SK-N-SH (cell line): ENCODE results near the gene FOSB. TPM values are rescaled to one million over a fixed set of nuclear protein-coding genes. Genes with fewer than 3 reads are reported as not detected.

ENCODE experiments used
- CTCF ChIA-PET: fragments of 300-600, 350-600 bp; formaldehyde crosslinking; extraction: SDS; loops from one replicate; lab custom pipeline; 2021; lab: Yijun Ruan, JAX
- POLR2A ChIA-PET: fragments of 350-600 bp; sonication (Branson Sonifier 250); formaldehyde crosslinking; extraction: SDS; loops from one replicate; lab custom pipeline; 2020; ENCODE audit warnings: antibody characterized with exemption, inconsistent platforms; lab: Yijun Ruan, JAX
- DNase-seq: peaks from one replicate; pipeline ENCODE4 v3.0.0; 2012
- H2AFZ ChIP-seq: fragments of 200-600 bp; sonication (generic); 2 replicates; pipeline ENCODE4 v1.8.1; 2016; ENCODE audit warnings: antibody characterized with exemption, mild to moderate bottlenecking, low read depth
- H3F3A ChIP-seq: fragments of 200-600 bp; sonication (generic); replicated peaks from 2 replicates; pipeline ENCODE3; 2016; ENCODE audit warnings: antibody characterized with exemption, mild to moderate bottlenecking; ENCODE audit not compliant: insufficient read depth
- H3K27ac ChIP-seq, 2 experiments: fragments of 200-500 bp in 1 of 2; fragments of 200-600 bp in 1 of 2; sonication (Bioruptor generic) in 1 of 2; sonication (generic), shearing (Covaris generic) in 1 of 2; 2 replicates each; pipeline versions ENCODE4 v1.5.1 to v1.6.1; 2014 to 2016; ENCODE audit warnings: low read depth in 2 of 2, inconsistent platforms in 1 of 2, low read length in 1 of 2, mild to moderate bottlenecking in 1 of 2, mixed read lengths in 1 of 2
- H3K27me3 ChIP-seq: fragments of 200-600 bp; sonication (generic), shearing (Covaris generic); 2 replicates; pipeline ENCODE4 v1.6.1; 2016; ENCODE audit warnings: mixed run types; ENCODE audit not compliant: insufficient read depth
- H3K36me3 ChIP-seq, 2 experiments: fragments of 200-500 bp in 1 of 2; fragments of 200-600 bp in 1 of 2; sonication (Bioruptor generic) in 1 of 2; sonication (generic) in 1 of 2; replicated peaks in 1 of 2; 2 replicates each; pipeline versions ENCODE3 to v1.5.1; 2014 to 2016; ENCODE audit warnings: low read length in 1 of 2, mild to moderate bottlenecking in 1 of 2; ENCODE audit not compliant: insufficient read depth in 2 of 2, control insufficient read depth in 1 of 2
- H3K4me1 ChIP-seq, 2 experiments: fragments of 200-500 bp in 1 of 2; fragments of 200-600 bp in 1 of 2; sonication (Bioruptor generic) in 1 of 2; sonication (generic), shearing (Covaris generic) in 1 of 2; 2 replicates each; pipeline versions ENCODE4 v1.5.1 to v1.6.1; 2014 to 2016; ENCODE audit warnings: low read depth in 1 of 2, low read length in 1 of 2, mixed run types in 1 of 2; ENCODE audit not compliant: insufficient read depth in 2 of 2, control insufficient read depth in 1 of 2
- H3K4me2 ChIP-seq: fragments of 200-600 bp; sonication (generic), shearing (Covaris generic); 2 replicates; pipeline ENCODE4 v1.6.1; 2017; ENCODE audit warnings: mixed run types
- H3K4me3 ChIP-seq, 2 experiments: fragments of 200-500 bp in 1 of 2; fragments of 200-600 bp in 1 of 2; sonication (Bioruptor generic) in 1 of 2; sonication (generic), shearing (Covaris generic) in 1 of 2; 2 replicates each; pipeline versions ENCODE4 v1.5.1 to v1.8.1; 2014 to 2016; ENCODE audit warnings: low read depth in 2 of 2, inconsistent platforms in 1 of 2, low read length in 1 of 2, mild to moderate bottlenecking in 1 of 2, mixed read lengths in 1 of 2, moderate library complexity in 1 of 2
- H3K79me2 ChIP-seq: fragments of 200-600 bp; sonication (generic); 2 replicates; pipeline ENCODE4 v1.8.1; 2017; ENCODE audit warnings: mild to moderate bottlenecking; ENCODE audit not compliant: insufficient read depth
- H3K9ac ChIP-seq: fragments of 200-600 bp; sonication (generic); 2 replicates; pipeline ENCODE4 v1.6.1; 2017; ENCODE audit warnings: mixed run types
- H3K9me2 ChIP-seq: fragments of 200-600 bp; sonication (generic); 2 replicates; pipeline ENCODE4 v1.6.1; 2017; ENCODE audit warnings: mixed run types
- H3K9me3 ChIP-seq: fragments of 200-600 bp; sonication (generic); 2 replicates; pipeline ENCODE4 v1.6.1; 2017; ENCODE audit warnings: mixed run types, mild to moderate bottlenecking, moderate library complexity
- H4K20me1 ChIP-seq: fragments of 200-600 bp; sonication (generic); 2 replicates; pipeline ENCODE4 v1.6.1; 2017; ENCODE audit warnings: mild to moderate bottlenecking, mixed run types; ENCODE audit not compliant: insufficient read depth
- ELF1 ChIP-seq: IDR thresholded peaks from 2 replicates; pipeline ENCODE4 v1.4.0; 2012
- EP300 ChIP-seq, 2 experiments: IDR thresholded peaks; 2 replicates each; pipeline versions ENCODE4 v1.4.0 to v1.6.1; 2012; ENCODE audit warnings: borderline replicate concordance in 1 of 2, low read depth in 1 of 2, low read length in 1 of 2
- FOSL2 ChIP-seq: IDR thresholded peaks from 2 replicates; pipeline ENCODE4 v1.4.0; 2012; ENCODE audit warnings: low read depth, mild to moderate bottlenecking, moderate library complexity, borderline replicate concordance
- FOXJ3 ChIP-seq: sonication (generic); formaldehyde crosslinking; IDR thresholded peaks from 2 replicates; pipeline ENCODE4 v1.5.1; 2020; ENCODE audit warnings: mild to moderate bottlenecking, missing genetic modification reagents
- MEF2A ChIP-seq: IDR thresholded peaks from 2 replicates; pipeline ENCODE4 v1.4.0; 2012; ENCODE audit warnings: low read depth, borderline replicate concordance
- PBX3 ChIP-seq: IDR thresholded peaks from 2 replicates; pipeline ENCODE4; 2012
- SMC3 ChIP-seq: IDR thresholded peaks from 2 replicates; pipeline ENCODE4 v1.6.1; 2012; ENCODE audit warnings: low read depth, low read length, improper control_type of control experiment
- TAF1 ChIP-seq: IDR thresholded peaks from 2 replicates; pipeline ENCODE4 v1.6.1; 2012; ENCODE audit warnings: low read depth, mild to moderate bottlenecking, low read length, moderate library complexity, borderline replicate concordance
- WGBS: methylation state at CpG from one replicate; pipeline ENCODE4 v1.1.6; 2017; ENCODE audit warnings: low lambda C conversion rate; 5-methylcytosine and 5-hydroxymethylcytosine counted together
- polyA plus RNA-seq, 3 experiments: library from polyadenylated mRNA; depleted of rRNA; stranded (reverse); fragments of >200 nt; gene quantifications; 2 replicates each; pipeline ENCODE4 v1.2.3, GENCODE V29; 2012
- TF ChIP-seq, protein P1 (sequence below): IDR thresholded peaks from 2 replicates; pipeline ENCODE4 v1.6.1; 2012; ENCODE audit warnings: mild to moderate bottlenecking, low read depth, low read length, moderate library complexity
- TF ChIP-seq, protein P2 (sequence below): IDR thresholded peaks from 2 replicates; pipeline ENCODE4 v1.4.0; 2012; ENCODE audit warnings: low read depth, borderline replicate concordance

Gene FOSB
- polyA plus RNA-seq, 1 of the 3 experiments (the other 2 are of a cell fraction), result 78.2 TPM

DNA sequence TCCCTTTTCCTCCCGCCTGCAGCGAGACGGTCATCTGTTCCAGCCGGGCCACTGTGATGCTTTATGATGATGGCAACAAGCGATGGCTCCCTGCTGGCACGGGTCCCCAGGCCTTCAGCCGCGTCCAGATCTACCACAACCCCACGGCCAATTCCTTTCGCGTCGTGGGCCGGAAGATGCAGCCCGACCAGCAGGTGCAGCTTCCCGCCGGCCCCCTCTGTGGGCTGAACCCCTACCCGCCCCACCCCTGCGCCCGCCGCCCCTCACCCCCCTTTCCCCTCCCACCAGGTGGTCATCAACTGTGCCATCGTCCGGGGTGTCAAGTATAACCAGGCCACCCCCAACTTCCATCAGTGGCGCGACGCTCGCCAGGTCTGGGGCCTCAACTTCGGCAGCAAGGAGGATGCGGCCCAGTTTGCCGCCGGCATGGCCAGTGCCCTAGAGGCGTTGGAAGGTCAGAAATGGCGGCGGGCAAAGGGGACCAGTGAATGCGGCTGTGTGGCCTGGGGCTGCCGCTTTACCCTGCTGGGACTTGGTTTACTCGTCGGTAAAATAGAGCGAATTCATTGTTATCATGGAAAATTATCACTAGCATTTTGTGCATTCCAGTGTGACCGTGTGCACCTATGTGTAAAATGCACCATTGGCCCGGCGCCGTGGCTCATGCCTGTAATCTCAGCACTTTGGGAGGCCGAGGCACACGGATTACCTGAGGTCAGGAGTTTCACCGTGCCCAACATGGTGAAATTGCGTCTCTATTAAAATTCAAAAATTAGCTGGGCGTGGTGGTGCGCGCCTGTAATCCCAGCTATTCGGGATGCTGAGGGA, 50.1 kb downstream of the FOSB start:
- no peak overlapping the region for H3K4me2 ChIP-seq
- 90% methylated on average over 50 of the region's 50 CpGs for WGBS

More for the DNA sequence above, 50.1 kb downstream of the FOSB start:
- no peaks in the 10 kb centered on the region for H3K27me3 ChIP-seq
- H3K9ac ChIP-seq, result no peak overlapping the region
- POLR2A ChIA-PET, result no interaction called here
- peaks cover 50% of the 10 kb centered on the region for H4K20me1 ChIP-seq
- peaks cover 60% of the 10 kb centered on the region for H3K79me2 ChIP-seq
- H2AFZ ChIP-seq, result no peak overlapping the region
- peaks cover 9% of the 10 kb centered on the region for H3F3A ChIP-seq
- CTCF ChIA-PET, result interaction anchor here (0.7 kb wide), 1 partner anchor 41 kb away, joined by 3 read pairs; no protein-coding TSS in a partner anchor
- no peaks in the 10 kb centered on the region for H3K9me3 ChIP-seq
- no peaks in the 10 kb centered on the region for H3K9me2 ChIP-seq
- TF ChIP-seq SMC3, result no peak
- TF ChIP-seq FOSL2, result no peak
- TF ChIP-seq ELF1, result no peak
- TF ChIP-seq EP300 (IDR thresholded peaks at IDR 0.05; ENCODE audit: borderline replicate concordance in 1 of 2, low read depth in 1 of 2, low read length in 1 of 2), result no peak
- TF ChIP-seq TAF1, result no peak
- TF ChIP-seq FOXJ3 (CRISPR knock-in tag), result no peak
- TF ChIP-seq, protein P1, sequence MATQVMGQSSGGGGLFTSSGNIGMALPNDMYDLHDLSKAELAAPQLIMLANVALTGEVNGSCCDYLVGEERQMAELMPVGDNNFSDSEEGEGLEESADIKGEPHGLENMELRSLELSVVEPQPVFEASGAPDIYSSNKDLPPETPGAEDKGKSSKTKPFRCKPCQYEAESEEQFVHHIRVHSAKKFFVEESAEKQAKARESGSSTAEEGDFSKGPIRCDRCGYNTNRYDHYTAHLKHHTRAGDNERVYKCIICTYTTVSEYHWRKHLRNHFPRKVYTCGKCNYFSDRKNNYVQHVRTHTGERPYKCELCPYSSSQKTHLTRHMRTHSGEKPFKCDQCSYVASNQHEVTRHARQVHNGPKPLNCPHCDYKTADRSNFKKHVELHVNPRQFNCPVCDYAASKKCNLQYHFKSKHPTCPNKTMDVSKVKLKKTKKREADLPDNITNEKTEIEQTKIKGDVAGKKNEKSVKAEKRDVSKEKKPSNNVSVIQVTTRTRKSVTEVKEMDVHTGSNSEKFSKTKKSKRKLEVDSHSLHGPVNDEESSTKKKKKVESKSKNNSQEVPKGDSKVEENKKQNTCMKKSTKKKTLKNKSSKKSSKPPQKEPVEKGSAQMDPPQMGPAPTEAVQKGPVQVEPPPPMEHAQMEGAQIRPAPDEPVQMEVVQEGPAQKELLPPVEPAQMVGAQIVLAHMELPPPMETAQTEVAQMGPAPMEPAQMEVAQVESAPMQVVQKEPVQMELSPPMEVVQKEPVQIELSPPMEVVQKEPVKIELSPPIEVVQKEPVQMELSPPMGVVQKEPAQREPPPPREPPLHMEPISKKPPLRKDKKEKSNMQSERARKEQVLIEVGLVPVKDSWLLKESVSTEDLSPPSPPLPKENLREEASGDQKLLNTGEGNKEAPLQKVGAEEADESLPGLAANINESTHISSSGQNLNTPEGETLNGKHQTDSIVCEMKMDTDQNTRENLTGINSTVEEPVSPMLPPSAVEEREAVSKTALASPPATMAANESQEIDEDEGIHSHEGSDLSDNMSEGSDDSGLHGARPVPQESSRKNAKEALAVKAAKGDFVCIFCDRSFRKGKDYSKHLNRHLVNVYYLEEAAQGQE, result no peak
- no peak for TF ChIP-seq PBX3
- TF ChIP-seq, protein P2, sequence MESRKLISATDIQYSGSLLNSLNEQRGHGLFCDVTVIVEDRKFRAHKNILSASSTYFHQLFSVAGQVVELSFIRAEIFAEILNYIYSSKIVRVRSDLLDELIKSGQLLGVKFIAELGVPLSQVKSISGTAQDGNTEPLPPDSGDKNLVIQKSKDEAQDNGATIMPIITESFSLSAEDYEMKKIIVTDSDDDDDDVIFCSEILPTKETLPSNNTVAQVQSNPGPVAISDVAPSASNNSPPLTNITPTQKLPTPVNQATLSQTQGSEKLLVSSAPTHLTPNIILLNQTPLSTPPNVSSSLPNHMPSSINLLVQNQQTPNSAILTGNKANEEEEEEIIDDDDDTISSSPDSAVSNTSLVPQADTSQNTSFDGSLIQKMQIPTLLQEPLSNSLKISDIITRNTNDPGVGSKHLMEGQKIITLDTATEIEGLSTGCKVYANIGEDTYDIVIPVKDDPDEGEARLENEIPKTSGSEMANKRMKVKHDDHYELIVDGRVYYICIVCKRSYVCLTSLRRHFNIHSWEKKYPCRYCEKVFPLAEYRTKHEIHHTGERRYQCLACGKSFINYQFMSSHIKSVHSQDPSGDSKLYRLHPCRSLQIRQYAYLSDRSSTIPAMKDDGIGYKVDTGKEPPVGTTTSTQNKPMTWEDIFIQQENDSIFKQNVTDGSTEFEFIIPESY, result no peak
- TF ChIP-seq MEF2A, result no peak
- H3K4me3 ChIP-seq, result no peak overlapping the region
- DNase-seq, result no peak
- no peak overlapping the region for H3K27ac ChIP-seq
- H3K4me1 ChIP-seq, result no peaks in the 10 kb centered on the region
- H3K36me3 ChIP-seq, result peaks cover 0 to 11% of the 10 kb centered on the region in 2 experiments
